HG02571 (cell line): Measurements from ENCODE around the gene ITPK1.

ENCODE experiments used
- ATAC-seq: cut with Tn5 transposase; IDR thresholded peaks from one replicate; pipeline ENCODE4 v1.9.1; 2021; ENCODE audit warnings: mild to moderate bottlenecking, moderate library complexity; ENCODE audit not compliant: unreplicated experiment

The ITPK1 gene

DNA sequence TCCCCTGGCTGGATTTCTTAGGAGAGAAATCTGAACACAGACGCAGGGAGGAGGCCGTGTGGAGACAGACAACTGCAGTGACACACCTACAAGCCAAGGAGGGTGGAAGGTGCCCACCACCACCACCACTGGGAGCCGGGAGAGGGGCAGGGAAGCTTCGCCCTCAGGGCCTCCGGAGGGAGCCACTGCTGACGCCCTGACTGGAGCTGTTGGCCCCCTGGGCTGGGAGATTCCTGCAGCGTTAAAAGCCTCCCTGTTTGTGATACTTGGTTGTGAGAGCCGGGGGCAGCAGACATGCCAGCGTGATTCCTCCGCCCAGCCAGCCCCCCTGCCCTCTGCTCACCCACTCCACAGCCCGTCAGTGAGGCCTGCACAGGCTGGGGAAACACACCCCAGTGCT, 120.8 kb downstream of the ITPK1 start:
- ATAC-seq: no peak

DNA sequence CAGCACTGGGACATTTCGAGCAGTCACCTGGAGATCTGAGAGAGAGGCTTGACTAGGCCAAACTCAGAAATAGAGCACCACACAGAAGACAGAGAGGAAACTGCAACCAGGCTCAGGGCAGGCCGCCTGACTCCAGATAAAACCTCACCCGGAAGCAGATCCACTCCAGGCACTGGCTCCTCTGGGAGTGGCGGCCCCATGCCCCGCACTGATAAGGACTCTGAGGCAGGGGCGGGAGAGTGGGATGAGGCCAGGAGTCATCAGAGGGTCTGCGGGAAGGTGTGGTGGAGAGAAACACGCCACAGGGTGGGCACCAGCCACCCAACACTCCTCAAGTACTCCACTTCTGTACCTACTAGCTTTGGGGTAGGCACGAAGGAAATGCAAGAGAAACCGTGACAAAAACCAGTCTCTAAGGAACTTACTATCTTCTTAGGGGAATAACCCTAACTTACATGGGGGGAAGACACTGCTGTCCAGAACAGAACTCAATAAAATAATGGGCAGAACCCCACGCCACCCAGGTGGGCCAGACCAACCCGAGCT, 121.5 kb downstream of the ITPK1 start:
- no peak for ATAC-seq

DNA sequence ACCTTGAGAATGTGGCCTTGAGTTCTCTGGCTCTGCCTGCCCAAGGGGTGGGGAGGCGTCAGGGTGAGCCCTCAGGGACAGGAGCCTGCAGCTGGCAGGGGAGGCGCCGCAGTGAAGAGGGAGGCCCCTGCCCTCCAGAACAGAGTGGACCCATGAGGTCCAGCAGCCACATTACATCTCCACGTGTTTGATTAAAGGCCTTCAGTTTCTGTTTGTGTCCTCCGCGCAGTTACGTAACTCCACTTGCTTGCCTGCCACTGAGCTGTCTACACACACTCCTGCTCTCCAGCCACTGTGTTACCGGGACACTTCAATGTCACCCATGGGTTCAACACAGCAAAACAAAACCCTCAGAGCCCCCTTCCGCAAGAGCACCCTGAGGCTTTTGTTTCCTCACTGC, 122.4 kb downstream of the ITPK1 start:
- ATAC-seq: no peak

DNA sequence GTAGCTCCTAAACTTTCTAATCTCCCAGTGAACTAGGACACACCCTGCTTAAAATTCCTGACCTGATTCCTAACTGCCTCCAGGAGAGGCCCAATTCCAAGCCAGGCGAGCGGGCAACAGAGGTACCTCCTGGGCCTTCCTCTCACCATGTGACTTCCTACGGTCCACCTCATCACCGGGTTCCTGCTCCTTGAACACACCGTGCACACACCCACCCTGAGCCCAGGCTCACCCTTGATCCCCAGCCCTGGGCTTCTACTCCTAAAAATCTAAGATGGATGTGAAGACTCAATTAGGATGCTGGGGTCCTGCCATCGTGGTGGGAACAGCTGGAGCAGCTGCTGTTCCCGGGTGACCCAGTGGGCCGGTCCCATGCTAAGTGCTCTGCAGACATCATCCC, 124.2 kb downstream of the ITPK1 start:
- ATAC-seq: no peak

DNA sequence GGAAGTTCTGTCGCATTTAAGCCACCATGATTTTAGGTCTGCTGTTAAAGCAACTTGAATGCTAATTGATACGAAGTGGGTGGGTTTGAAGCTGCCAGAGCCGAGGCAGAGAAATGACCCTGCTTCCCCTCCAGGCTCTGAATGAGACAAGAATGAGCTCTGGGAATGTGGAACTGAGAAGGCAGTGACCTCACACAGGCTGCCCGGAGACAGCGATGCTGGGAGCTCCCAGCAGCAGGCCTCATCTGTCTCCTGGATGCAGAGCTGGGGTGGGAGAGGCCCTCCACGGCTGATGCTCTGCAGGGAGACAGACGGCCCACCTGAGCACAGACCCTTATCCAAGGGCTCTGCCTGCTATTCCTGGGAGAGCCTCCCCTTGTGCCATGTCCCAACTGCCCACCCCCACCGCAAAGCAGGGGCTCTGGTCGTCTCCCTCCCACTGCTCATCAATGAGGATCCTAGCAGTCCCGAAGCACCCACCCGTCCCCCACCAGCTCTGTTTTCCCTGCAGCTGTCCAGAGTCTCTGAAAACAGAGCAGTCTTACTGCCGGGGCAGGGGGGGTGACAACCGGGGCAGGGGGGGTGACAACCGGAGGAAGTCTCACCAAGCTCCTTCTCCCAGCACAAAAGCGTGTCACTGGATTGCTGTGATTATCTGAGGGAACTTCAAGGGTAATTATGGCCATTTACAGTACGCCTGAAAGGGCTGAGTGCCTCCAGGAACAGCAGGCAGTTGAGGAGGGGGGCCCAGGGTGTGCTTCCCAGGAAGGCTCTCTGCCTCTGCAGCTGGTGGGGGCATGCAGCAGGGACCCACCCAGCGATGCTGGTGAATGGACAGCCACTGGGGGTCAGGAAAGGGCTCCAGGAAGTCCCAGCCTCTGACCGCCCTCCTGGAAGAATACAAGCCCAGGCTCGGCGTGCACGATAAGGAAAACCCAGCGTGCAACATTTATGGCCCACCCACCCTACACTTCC, 125.0 kb downstream of the ITPK1 start:
- no peak for ATAC-seq

DNA sequence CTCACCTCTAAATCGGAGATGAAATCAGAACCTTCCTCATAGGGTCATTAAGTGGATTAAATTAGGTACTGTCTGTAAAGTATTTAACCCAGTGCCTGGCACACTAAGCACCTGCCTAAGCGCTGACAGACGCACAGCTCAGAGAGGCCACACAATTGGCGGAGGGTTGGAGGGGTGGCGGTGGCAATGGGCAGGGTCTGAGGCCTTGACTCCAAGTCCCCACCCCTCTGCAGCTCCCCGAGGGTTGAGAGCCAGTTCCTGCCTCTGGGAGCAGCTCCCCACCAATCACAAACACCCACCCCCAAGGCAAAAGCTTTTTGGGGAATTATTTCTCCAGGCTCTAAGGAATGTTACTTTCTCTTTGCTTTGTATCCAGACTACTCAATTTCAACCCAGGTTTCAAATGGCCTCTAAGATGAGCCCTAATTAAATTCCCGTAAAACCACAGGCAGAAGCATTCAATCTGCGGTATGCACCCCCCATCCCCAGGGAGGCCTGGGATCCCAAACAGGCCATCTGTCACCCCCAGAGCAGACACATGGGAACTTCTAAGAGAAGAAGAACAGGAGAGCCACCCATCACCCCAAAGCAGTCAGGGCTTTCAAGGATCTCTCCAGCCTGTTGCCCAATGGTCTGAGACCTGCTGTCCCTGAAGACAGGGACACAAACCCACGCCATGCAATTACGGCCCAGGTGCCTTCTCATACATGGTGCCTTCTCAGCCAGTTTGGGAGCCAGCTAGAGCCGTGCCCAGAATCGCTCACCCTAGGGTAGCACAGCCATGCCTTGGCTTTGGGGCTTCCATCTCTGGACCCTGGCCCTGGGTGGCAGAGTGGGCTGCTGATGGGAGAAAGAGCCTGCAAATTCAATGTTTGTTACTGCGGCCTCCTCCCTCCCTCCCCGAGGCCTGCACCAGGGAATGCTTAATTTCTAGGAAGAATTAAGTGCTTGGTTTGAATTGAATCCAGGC, 126.7 kb downstream of the ITPK1 start:
- no peak for ATAC-seq

DNA sequence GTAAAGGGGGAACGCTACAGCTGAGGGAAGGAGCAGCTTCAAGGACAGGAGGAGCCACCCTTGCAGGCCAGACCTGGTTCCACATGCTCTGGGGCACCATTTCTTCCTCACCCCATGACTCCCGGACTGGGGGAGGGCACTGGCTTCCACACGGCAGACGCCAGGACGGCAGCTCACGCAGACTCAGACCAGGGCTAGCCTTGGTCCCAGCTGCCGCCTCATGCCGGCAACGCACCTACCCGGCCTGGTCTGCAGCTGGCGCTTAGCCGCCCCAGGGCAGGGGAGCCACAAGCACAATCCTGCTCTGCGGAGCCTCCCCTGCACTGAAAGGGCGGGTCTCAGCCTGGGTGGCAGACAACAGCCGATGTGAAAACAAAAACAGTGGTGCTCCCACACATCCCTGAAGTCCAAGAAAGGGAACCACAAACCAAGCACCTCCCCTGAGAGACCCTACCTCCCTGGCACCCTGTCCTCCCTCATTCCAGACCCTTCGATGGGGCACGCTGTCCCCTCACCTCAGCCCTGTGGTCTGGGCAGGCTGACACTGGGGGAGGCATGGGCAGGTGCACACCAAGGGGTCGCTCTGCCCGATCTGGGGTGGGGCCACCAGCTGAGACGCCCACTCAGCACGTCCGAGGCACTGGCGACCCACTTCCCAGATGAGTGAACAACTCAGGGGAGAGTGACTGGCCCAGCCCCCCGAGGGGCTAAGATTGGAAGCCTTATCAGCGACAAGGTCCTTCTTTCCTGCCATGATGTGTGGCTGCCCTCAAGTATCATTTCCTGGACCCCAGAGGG, 127.8 kb downstream of the ITPK1 start:
- no peak for ATAC-seq

DNA sequence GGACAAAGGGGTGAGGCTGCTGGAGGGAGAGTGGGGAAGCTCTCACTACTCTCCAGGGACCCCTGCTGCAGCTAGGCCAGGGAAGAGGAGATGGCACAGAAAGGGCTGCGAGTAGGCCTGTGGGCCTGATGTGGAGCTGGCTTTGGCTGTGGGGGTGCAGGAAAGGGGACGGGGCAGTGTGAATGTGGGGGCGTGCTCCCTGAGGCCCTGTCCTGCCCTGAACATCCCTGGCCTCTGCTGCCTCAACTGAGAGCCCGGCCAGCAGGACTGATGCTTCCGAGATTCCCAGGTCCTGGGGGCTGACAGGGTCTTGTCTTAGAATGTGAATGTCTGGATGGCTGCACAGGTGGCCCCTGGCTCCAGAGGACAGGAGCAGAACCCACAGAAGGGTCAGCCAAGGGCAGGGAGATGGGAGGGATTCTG, 128.6 kb downstream of the ITPK1 start:
- no peak for ATAC-seq

DNA sequence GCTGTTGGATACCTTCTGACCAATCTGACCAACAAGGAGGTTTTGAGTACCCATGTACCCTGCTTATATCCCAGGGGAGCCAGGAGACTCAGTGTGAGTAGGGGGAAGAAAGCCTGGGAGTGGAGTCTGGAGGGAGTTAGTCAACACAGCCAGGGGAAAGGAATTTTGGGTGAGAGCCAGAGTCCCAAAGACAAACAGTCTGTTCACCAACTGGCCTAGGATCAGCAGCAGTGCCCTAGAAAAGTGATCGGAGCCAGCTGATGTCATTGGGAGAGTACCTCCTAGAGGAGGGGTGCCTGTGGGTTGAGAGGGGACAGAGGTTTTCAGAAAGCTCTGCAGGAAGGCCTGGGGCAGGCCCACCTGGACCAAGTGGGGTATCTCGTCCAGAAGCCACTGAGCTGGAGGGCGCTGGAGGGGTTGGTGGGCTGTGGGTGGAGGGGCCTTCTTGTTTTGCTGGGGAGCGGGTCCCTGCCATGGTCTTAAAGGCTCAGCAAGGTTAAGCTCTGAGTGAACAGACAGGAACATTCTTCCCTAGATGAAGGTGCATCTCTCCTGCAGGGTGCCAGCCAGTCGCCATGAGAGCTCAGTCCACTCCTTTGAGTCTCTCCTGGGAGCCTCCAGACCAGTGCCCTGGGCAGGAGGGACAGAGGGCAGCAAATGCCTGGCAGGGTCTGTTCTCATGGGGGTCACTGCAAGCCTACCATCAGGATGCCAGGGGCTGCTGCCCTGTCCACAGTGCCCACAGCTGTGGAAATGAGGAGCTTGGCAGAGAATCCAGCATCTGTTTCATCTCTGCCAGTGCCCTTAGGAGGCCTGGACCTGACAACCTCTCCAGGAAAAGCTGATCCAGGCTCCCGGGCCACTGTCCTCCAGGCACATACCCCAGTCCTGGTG, 129.2 kb downstream of the ITPK1 start:
- ATAC-seq: no peak

DNA sequence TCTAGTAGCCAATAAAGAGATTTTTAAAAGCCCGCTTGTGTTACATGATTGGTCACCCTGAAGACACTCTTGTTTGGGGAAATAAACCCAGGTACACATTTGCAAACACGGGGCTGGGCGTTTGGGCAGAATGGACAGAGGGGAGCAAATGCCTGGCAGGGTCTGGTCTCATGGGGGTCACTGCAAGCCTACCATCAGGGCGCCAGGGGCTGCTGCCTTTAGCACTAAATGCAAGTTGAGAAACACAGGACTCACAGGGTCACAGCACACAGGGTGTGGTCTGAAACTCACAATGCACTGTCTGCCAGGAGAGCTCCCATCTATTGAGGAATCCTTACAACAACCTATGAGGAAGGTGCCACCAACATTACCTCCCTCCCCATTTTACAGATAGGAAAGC, 130.2 kb downstream of the ITPK1 start:
- no peak for ATAC-seq

DNA sequence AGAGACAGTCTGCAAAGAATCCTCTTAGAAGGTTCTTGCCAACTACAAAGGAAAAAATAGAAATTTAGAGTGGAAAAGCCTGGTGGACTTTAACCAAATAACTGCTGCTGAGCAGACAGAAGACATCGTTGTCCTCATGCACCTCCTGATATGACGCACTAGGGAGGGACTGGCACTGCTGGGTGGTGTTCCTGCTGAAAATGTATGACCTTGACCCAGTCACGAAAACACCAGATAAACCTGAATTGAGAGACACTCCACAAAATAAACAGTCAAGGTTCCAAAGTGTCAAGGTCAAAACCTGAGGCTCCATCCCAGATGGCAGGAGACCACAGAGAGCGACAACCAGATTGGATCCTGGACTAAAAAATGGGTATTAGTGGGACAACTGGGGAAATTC, 130.8 kb downstream of the ITPK1 start:
- ATAC-seq: no peak

DNA sequence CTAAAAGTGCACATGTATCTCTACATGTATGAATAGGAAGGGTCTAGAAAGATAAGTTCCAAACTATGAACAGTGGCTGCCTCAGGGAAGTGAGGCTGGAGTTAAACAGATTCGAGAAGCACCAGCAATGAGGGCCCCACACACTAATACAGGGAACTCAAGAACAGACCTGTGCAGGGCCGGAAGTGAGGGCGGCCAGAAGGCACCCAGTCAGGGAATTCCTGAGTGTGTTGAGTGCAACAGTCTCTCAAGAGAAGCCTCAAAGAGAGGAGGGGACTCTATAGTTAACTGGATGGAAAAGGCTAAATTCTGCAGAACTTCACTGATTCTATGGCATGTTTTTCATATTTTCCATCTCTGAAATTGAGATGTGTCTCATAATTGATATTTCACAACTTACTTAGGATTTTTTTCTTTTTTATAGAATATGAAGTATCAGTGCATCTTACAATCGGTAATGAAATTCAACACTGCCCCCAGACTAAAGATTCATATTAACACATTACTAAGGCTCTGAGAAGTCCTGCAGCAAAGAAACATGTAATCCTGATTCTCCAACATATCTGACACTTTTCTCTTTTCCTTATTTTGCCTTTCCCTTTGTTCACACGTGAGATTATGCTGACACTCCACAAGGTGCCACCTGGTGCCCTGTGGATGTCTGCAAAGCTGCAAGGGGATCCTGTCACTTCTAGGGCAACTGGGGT, 131.5 kb downstream of the ITPK1 start:
- ATAC-seq: no peak

DNA sequence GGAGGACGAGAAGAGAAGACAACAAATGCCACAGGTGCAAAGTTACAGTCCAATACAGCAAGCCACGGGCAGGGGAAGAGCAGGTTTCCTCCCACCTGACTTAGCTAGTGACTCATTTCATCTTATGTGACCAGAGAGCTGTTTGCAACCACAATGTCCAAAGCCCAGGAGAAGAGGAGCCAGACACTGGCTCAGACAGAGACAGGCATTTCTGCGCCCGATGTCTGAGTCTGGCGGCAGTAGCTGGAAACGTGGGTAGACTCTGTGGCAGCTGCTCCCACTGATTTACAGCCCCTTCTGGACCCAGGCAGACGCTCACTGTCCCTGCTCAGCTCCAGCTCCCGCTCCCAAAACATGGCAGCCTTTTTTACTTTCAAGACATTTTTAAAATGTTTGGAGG, 132.8 kb downstream of the ITPK1 start:
- no peak for ATAC-seq

DNA sequence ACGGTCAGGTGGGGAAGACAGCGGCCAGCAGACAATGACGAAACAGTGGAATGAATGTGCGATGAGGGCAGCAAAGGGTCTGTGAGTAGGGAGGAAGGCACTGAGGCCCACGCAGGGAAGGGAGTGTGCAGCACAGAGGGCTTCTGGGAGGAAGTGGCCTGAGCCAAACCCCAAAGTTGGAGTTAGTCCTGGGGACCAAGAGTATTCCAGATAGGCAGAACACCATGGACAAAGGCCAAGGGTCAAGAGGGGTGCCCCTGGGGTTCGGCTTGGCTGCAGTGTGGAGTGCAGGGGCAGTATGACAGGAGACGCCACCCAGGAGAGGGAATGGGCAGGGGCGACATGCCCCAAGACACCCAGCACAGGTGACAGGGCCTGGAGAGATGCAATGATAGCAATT, 134.0 kb downstream of the ITPK1 start:
- ATAC-seq: no peak

DNA sequence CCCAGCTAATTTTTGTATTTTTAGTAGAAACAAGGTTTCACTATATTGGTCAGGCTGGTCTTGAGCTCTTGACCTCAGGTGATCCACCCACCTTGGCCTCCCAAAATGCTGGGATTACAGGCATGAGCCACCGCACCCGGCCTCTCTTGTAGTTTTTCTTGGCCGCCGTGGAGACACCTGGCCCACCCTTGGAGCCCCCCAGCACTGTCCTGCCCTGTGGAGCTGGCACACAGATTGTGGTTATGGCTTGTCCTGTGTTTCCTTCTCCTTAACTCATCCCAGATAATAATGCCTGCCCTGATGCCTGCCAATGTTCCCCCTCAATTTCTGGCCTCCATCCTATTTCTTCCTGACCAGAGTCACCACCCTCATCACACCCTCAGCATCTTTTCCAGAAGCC, 134.9 kb downstream of the ITPK1 start:
- no peak for ATAC-seq

DNA sequence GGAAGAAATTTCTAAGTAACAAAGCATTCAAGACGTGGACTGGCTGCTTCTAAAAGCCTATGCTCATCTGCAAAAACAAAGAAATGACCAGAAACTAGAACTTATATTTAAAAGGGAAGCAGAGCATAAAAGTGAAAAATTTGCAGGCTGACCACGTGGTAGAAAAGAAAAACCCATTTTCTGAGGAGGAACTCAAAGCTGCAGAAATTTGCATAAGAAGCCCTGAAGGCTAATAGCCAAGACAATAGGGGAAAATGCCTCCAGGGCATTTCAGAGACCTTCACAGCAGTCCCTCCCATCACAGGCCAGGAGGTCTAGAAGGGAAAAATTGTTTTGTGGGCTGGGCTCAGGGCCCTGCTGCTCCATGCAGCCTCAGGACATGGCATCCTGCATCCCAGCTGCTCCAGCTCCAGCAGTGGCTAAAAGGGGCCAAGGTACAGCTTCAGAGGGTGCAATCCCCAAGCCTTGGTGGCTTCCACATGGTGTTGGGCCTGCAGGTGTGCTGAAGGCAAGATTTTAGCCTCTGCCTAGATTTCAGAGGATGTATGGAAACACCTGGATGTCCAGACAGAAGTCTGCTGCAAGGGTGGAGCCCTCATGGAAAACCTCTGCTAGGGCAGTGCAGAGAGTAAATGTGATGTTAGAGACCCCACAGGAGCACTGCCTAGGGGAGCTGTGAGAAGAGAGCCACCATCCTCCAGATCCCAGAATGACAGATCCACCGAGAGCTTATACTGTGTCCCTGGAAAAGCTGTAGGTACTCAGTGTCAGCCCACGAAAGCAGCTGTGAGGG, 137.3 kb downstream of the ITPK1 start:
- no peak for ATAC-seq

DNA sequence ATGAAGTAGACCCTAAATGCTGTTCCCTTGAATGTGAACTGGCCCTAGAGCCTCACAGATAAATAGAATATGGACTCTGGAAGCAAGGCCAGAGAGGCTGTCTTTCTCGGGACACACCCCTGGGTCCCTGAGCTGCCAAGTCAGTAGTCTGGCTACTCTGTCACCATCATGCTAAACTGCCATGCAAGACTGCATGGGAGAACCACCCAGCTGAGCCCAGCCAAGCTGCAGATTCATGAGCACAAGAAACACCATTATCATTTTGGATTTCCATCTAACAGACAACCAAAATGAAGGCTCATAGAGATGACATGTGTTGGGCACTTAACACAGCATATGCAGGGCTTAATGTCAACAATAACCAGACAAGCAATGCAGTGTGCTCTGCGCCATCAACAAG, 139.5 kb downstream of the ITPK1 start:
- ATAC-seq: no peak
